ENCODE measurements around the gene CYP4A11. TPM values are rescaled to one million over a fixed set of nuclear protein-coding genes. Genes with fewer than 3 reads are reported as not detected.
A peak's percentile ranks its signal among the peaks of the same experiment; 100 is the strongest.
"Not testable (repeated sequence)": the region's sequence is repeated elsewhere in the genome, so short reads cannot be mapped to it uniquely, and the experiment has no call there.

Gene CYP4A11
- total RNA-seq, 2 donors from 2014 or later: 0.24 to 0.62 TPM

DNA sequence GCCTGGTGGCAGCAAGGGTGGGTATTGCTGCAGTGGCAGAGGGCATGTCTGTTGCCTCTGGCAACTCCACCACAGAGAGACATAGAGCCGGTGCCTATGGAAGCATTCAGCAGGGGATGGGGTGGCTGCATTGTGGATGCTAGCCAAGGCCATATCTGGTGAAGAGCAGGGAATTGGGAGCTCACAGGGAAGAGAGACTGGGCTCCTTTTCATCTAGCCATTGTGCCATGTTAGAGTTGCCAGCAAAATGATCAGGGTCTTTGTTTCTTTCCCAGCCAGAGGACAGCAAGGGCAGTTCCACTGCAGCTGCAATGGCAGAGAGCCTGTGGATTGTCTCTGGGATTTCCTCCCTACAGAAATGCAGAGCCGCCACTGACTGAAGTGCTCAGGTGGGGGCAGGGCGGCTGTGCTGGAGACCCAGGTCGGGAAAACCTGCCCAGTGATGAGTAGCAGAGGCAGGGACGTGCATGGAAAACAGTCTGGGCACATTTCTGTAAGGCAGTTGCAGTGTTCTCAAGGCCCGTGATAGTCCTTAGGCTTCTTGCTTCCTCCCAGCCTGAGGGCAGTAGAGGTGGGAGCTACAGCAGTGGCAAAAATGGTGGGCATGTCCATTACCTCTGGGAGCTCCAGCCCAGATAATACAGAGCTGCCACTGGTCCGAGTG lies 42.0 kb upstream of the CYP4A11 start:
- 56 to 58% methylated on average over 6 to 7 of the region's 7 CpGs for WGBS, 2 experiments (ENCODE audit: insufficient coverage in 1 of 2, insufficient read length in 1 of 2)
- Mint-ChIP-seq H3K36me3 (ENCODE audit: low read depth) (no peaks in the 10 kb centered on the region), H3K27me3 (ENCODE audit: insufficient read depth) (peaks cover 11% of the 10 kb centered on the region), H3K9me3 (peaks cover 23% of the 10 kb centered on the region), H3K27ac (peak overlapping the region; percentile 56), H3K4me1 (peaks cover 20% of the 10 kb centered on the region), H3K4me3 (peak overlapping the region; percentile 21)
- H3K9me3 ChIP-seq (ENCODE audit: control insufficient read depth, low read length): no peaks in the 10 kb centered on the region
- peak overlapping the region; percentile 13 for H3K27ac ChIP-seq (ENCODE audit: low read depth, low read length)
- H3K36me3 ChIP-seq (ENCODE audit: control insufficient read depth, insufficient read depth, low read length): no peaks in the 10 kb centered on the region
- TF ChIP-seq CTCF (conservative IDR thresholded peaks at IDR 0.05): no peak
- H3K9ac ChIP-seq (ENCODE audit: extremely low read depth, low read length, poor library complexity, severe bottlenecking): no peak overlapping the region
- peak; percentile 76 for DNase-seq
- H3K4me1 ChIP-seq (ENCODE audit: control insufficient read depth, insufficient read depth, low read length): peaks cover 4% of the 10 kb centered on the region
- H3K4me3 ChIP-seq (ENCODE audit: low read length): no peak overlapping the region
- H3K27me3 ChIP-seq (ENCODE audit: control insufficient read depth, insufficient read depth, low read length, poor library complexity, severe bottlenecking): no peaks in the 10 kb centered on the region

DNA sequence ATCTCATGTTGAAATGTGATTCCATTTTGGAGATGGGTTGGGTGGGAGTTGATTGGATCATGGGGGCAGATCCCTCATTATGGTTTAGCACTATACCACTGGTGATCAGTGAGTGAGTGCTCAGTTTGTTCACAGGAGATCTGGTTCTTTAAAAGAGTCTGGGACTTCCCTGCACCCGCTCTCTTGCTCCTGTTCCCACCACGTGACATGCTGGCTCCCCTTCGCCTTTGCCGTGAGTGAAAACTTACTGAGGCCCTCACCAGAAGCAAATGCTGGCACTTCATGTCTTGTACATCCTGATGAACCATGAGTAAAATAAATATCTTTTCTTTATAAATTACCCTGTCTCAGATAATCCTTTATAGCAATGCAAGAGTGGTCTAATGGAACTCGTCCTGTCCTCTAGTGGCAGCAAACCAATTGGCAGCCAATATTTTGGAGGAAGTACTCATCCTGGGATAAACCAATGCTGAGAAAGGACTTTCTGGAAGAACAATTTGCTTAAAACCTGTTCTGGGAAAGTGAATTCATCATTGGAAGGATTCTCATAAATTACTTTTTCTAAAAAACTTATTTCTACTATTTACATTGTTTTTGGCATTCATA lies 27.8 kb upstream of the CYP4A11 start:
- peak; percentile 78 for TF ChIP-seq CTCF (conservative IDR thresholded peaks at IDR 0.05)
- Mint-ChIP-seq H3K4me1 (no peaks in the 10 kb centered on the region), H3K4me3 (no peak overlapping the region), H3K27me3 (ENCODE audit: insufficient read depth) (peaks cover 23% of the 10 kb centered on the region), H3K36me3 (ENCODE audit: low read depth) (no peaks in the 10 kb centered on the region), H3K27ac (no peak overlapping the region), H3K9me3 (peaks cover 19% of the 10 kb centered on the region)
- H3K27me3 ChIP-seq (ENCODE audit: control insufficient read depth, insufficient read depth, low read length, poor library complexity, severe bottlenecking): no peaks in the 10 kb centered on the region
- no peak for DNase-seq
- no peaks in the 10 kb centered on the region for H3K9me3 ChIP-seq (ENCODE audit: control insufficient read depth, low read length)
- no peaks in the 10 kb centered on the region for H3K36me3 ChIP-seq (ENCODE audit: control insufficient read depth, insufficient read depth, low read length)
- no peak overlapping the region for H3K4me3 ChIP-seq (ENCODE audit: low read length)
- H3K9ac ChIP-seq (ENCODE audit: extremely low read depth, low read length, poor library complexity, severe bottlenecking): no peak overlapping the region
- 83 to 84% methylated on average over 5 of the region's 5 CpGs for WGBS, 2 experiments (ENCODE audit: insufficient coverage in 1 of 2, insufficient read length in 1 of 2)
- H3K4me1 ChIP-seq (ENCODE audit: control insufficient read depth, insufficient read depth, low read length): no peaks in the 10 kb centered on the region
- H3K27ac ChIP-seq (ENCODE audit: low read depth, low read length): no peak overlapping the region

DNA sequence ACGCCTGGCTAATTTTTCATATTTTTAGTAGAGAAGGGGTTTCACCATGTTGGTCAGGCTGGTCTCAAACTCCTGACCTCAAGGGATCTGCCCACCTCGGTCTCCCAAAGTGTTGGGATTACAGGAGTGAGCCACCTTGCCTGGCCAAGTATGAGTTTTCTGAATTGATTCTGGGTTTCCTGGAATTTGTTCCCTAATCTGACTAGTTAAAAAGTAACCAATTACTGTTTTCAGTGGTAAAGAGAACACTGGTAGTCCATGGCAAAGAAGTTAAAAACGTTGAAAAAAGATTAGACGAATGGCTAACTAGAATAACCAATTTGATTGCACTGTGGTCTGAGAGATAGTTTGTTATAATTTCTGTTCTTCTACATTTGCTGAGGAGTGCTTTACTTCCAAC lies 21.0 kb upstream of the CYP4A11 start:
- not testable (repeated sequence) for H3K27ac ChIP-seq (ENCODE audit: low read depth, low read length); H3K36me3 ChIP-seq (ENCODE audit: control insufficient read depth, insufficient read depth, low read length); DNase-seq; H3K4me3 ChIP-seq (ENCODE audit: low read length); H3K27ac Mint-ChIP-seq; H3K4me1 Mint-ChIP-seq; H3K27me3 ChIP-seq (ENCODE audit: control insufficient read depth, insufficient read depth, low read length, poor library complexity, severe bottlenecking); H3K4me3 Mint-ChIP-seq; H3K36me3 Mint-ChIP-seq (ENCODE audit: low read depth); H3K9ac ChIP-seq (ENCODE audit: extremely low read depth, low read length, poor library complexity, severe bottlenecking); H3K9me3 ChIP-seq (ENCODE audit: control insufficient read depth, low read length); H3K4me1 ChIP-seq (ENCODE audit: control insufficient read depth, insufficient read depth, low read length)
- peaks cover 26% of the 10 kb centered on the region for H3K9me3 Mint-ChIP-seq
- WGBS, 2 experiments (ENCODE audit: insufficient coverage in 1 of 2, insufficient read length in 1 of 2): 63 to 87% methylated on average over 2 to 4 of the region's 4 CpGs
- H3K27me3 Mint-ChIP-seq (ENCODE audit: insufficient read depth): peaks cover 14% of the 10 kb centered on the region
